ENCODE results near the gene SLC27A1.
"Not testable (repeated sequence)": the region's sequence is repeated elsewhere in the genome, so short reads cannot be mapped to it uniquely, and the experiment has no call there.

Gene SLC27A1

GRCh38 chr19:17469481-17470067 is 750 bp upstream of the SLC27A1 start:
- TF ChIP-seq CTCF (IDR thresholded peaks at IDR 0.05; ENCODE audit: insufficient read depth, low read length, missing control alignments) = no peak
- peak; percentile 55 for DNase-seq (ENCODE audit: low read depth, low spot score)
- CTCF ChIA-PET = interaction anchor here (1.0 to 2.4 kb wide), 4 partner anchors 15 to 127 kb away, joined by 3 to 6 read pairs (median 4); partner anchors contain the start of gene PGLS

GRCh38 chr19:17471410-17472125 is 1.2 kb downstream of the SLC27A1 start:
- TF ChIP-seq CTCF (IDR thresholded peaks at IDR 0.05; ENCODE audit: insufficient read depth, low read length, missing control alignments) = no peak
- POLR2A ChIA-PET = interaction anchor here (1.1 to 1.4 kb wide), 2 partner anchors 52 to 334 kb away, joined by 3 to 4 read pairs; partner anchors contain the start of gene MVB12A
- H3K4me3 ChIP-seq (ENCODE audit: low read depth, low read length) = peak overlapping the region; percentile 79
- no peak for DNase-seq (ENCODE audit: low read depth, low spot score)
- CTCF ChIA-PET = interaction anchor here (0.5 to 1.7 kb wide), 4 partner anchors 18 to 102 kb away, joined by 3 to 4 read pairs (median 3); no protein-coding TSS in a partner anchor

More at GRCh38 chr19:17469481-17470067, 750 bp upstream of the SLC27A1 start:
- POLR2A ChIA-PET = interaction anchor here (0.6 kb wide), 1 partner anchor 50 kb away, joined by 3 read pairs; the partner anchor contains the start of gene MVB12A
- H3K4me3 ChIP-seq (ENCODE audit: low read depth, low read length) = peak overlapping the region; percentile 75

GRCh38 chr19:17473041-17473440 is 2.7 kb downstream of the SLC27A1 start:
- ChIA-PET CTCF (interaction anchor here (0.7 to 3.1 kb wide), 2 partner anchors 24 to 87 kb away, joined by 3 to 15 read pairs; no protein-coding TSS in a partner anchor), POLR2A (no interaction called here)
- peak; percentile 63 for DNase-seq (ENCODE audit: low read depth, low spot score)
- no peak overlapping the region for H3K4me3 ChIP-seq (ENCODE audit: low read depth, low read length)
- no peak for TF ChIP-seq CTCF (IDR thresholded peaks at IDR 0.05; ENCODE audit: insufficient read depth, low read length, missing control alignments)

GRCh38 chr19:17475011-17475540 is 4.8 kb downstream of the SLC27A1 start:
- CTCF ChIA-PET = interaction anchor here (1.1 to 3.1 kb wide), 4 partner anchors 9 to 21 kb away, joined by 4 to 15 read pairs (median 8); no protein-coding TSS in a partner anchor
- H3K4me3 ChIP-seq (ENCODE audit: low read depth, low read length); POLR2A ChIA-PET: not testable (repeated sequence)

GRCh38 chr19:17475541-17476115 is 5.3 kb downstream of the SLC27A1 start:
- no peak overlapping the region for H3K4me3 ChIP-seq (ENCODE audit: low read depth, low read length)
- CTCF ChIA-PET = interaction anchor here (1.1 to 3.1 kb wide), 3 partner anchors 10 to 21 kb away, joined by 7 to 15 read pairs (median 8); no protein-coding TSS in a partner anchor
- TF ChIP-seq CTCF (IDR thresholded peaks at IDR 0.05; ENCODE audit: insufficient read depth, low read length, missing control alignments) = no peak
- POLR2A ChIA-PET = interaction anchor here (0.6 kb wide), 1 partner anchor 33 kb away, joined by 4 read pairs; no protein-coding TSS in a partner anchor
- no peak for DNase-seq (ENCODE audit: low read depth, low spot score)

More at GRCh38 chr19:17475011-17475540, 4.8 kb downstream of the SLC27A1 start:
- DNase-seq (ENCODE audit: low read depth, low spot score) = not testable (repeated sequence)

GRCh38 chr19:17479325-17479791 is 9.0 kb downstream of the SLC27A1 start:
- no peak overlapping the region for H3K4me3 ChIP-seq (ENCODE audit: low read depth, low read length)
- ChIA-PET POLR2A (interaction anchor here (1.1 kb wide), 1 partner anchor 32 kb away, joined by 3 read pairs; the partner anchor contains the start of gene PGLS), CTCF (interaction anchor here (0.8 to 3.6 kb wide), 2 partner anchors 15 to 17 kb away, joined by 3 to 22 read pairs; no protein-coding TSS in a partner anchor)
- no peak for TF ChIP-seq CTCF (IDR thresholded peaks at IDR 0.05; ENCODE audit: insufficient read depth, low read length, missing control alignments)
- DNase-seq (ENCODE audit: low read depth, low spot score) = no peak
